Progenitor cell of endocrine pancreas (in vitro differentiated cells): ENCODE results near the gene BCL2L12. TPM values are rescaled to one million over a fixed set of nuclear protein-coding genes. Genes with fewer than 3 reads are reported as not detected.

Experiments used
- DNase-seq: peaks from one replicate; pipeline ENCODE4 v3.0.0; 2021; ENCODE audit warnings: low spot score; ENCODE audit not compliant: unreplicated experiment
- H3K27ac Mint-ChIP-seq: 2 replicates; pipeline ENCODE4 v1.8.0; 2021; ENCODE audit warnings: mild to moderate bottlenecking, moderate library complexity, mixed read lengths
- H3K27me3 Mint-ChIP-seq: 2 replicates; pipeline ENCODE4 v1.8.0; 2021; ENCODE audit warnings: mixed read lengths
- H3K36me3 Mint-ChIP-seq: 2 replicates; pipeline ENCODE4 v1.8.0; 2022; ENCODE audit warnings: mixed read lengths; ENCODE audit not compliant: insufficient read depth
- H3K4me1 Mint-ChIP-seq: 2 replicates; pipeline ENCODE4 v1.8.0; 2021; ENCODE audit warnings: low read depth, mixed read lengths
- H3K4me3 Mint-ChIP-seq: 2 replicates; pipeline ENCODE4 v1.8.0; 2021; ENCODE audit warnings: low read depth, mild to moderate bottlenecking, moderate library complexity, mixed read lengths
- H3K9me3 Mint-ChIP-seq: 2 replicates; pipeline ENCODE4 v1.8.0; 2021; ENCODE audit warnings: low read depth, mixed read lengths
- total RNA-seq: library from RNA; stranded (reverse); gene quantifications from 2 replicates; pipeline ENCODE4 v1.2.1, GENCODE V29; 2021
- TF ChIP-seq, protein P1 (sequence below): fragments of 200-600 bp; sonication (generic); IDR thresholded peaks from one replicate; pipeline ENCODE4 v1.5.0; 2021; ENCODE audit warnings: antibody characterized with exemption, mild to moderate bottlenecking; ENCODE audit not compliant: unreplicated experiment

BCL2L12 gene
- total RNA-seq, 1 donor from 2014 or later: 59.0 TPM

DNA sequence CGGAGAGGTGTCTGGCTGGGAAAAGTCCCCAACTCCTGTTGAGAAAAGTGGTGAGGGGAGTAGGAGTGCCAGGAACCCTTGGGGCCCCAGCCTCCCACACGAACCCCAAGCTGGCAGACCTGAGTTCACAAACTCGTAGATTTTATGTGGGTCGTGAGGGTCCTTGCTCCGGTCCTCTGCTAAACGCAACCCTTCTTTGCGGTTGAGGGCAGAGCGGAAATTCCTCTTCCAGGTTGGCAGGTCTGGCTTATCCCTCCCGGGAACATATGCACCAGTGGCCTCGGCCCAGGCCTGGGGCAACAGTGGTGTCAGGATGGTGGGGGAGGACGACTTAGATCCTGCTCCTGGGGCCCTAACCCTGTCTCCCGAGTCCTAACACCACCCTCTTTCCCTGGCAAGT lies 2.5 kb upstream of the BCL2L12 start:
- Mint-ChIP-seq H3K4me3 (no peak overlapping the region), H3K9me3 (no peaks in the 10 kb centered on the region), H3K4me1 (peaks cover 23% of the 10 kb centered on the region), H3K27ac (no peak overlapping the region), H3K36me3 (peaks cover 10% of the 10 kb centered on the region), H3K27me3 (no peaks in the 10 kb centered on the region)
- TF ChIP-seq, protein P1, sequence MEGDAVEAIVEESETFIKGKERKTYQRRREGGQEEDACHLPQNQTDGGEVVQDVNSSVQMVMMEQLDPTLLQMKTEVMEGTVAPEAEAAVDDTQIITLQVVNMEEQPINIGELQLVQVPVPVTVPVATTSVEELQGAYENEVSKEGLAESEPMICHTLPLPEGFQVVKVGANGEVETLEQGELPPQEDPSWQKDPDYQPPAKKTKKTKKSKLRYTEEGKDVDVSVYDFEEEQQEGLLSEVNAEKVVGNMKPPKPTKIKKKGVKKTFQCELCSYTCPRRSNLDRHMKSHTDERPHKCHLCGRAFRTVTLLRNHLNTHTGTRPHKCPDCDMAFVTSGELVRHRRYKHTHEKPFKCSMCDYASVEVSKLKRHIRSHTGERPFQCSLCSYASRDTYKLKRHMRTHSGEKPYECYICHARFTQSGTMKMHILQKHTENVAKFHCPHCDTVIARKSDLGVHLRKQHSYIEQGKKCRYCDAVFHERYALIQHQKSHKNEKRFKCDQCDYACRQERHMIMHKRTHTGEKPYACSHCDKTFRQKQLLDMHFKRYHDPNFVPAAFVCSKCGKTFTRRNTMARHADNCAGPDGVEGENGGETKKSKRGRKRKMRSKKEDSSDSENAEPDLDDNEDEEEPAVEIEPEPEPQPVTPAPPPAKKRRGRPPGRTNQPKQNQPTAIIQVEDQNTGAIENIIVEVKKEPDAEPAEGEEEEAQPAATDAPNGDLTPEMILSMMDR: no peak
- no peak for DNase-seq

DNA sequence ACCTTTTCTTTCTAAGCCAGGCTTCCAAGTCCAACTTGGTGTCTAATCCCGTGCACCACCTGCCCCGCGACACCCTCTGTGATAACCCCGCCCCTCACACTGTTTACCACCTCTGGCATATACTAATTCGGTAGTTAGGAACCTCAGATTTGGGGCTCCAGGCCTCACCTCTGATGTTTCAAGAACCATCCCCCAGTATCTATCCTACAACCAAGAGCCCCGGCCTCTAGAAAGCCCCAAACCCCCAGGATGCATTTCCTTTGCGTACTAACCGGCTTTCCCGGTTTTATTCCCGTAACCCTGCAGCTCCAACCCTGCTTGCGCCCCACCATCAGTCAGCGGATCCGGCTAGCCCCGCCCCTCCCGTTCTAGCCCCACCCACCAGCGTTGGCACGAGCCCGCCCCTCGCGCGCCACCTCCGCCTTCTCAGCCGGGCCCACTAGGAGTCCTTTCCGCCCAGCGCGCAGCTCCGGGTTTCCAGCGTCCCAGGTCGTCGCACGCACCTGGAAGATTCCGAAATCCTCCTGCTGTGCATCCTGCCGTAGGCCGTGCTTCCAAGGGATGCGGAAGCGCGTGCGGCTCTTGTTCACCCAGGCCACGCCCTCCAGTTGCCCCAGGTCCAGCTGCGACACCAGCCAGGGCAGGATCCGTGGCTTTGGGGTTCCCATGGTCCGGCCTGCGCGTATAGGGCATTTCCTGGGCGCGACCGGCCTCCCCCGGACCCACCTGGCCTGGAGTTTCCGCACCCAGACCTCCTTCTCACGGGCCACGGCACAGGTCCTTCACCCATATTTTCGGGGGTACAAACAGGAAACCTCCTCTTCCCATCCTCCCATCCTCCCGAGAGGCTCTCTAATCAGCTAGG lies 1.3 kb upstream of the BCL2L12 start:
- peak overlapping the region; percentile 97 for H3K27ac Mint-ChIP-seq
- H3K4me3 Mint-ChIP-seq: peak overlapping the region; percentile 95
- TF ChIP-seq, protein P1: peak; percentile 19
- H3K36me3 Mint-ChIP-seq: peaks cover 7% of the 10 kb centered on the region
- DNase-seq: peak; percentile 86
- no peaks in the 10 kb centered on the region for H3K9me3 Mint-ChIP-seq
- H3K4me1 Mint-ChIP-seq: peaks cover 23% of the 10 kb centered on the region
- no peaks in the 10 kb centered on the region for H3K27me3 Mint-ChIP-seq

DNA sequence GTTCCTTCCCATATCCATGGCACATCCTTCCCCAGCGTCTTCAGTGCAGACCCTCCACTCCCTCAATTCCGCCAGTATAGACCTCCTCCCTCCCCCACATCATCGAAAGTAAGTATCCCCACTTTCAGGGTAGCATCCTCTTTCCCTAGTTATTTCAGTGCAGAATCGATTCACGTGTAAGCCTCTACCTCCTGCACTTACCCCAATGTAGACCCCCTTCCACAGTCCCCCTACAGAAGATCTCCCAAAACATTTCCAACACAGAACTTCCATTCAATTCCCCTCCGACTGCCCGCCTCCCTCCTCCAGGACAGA lies 740 bp upstream of the BCL2L12 start:
- Mint-ChIP-seq H3K9me3 (no peaks in the 10 kb centered on the region), H3K36me3 (peaks cover 9% of the 10 kb centered on the region), H3K27ac (peak overlapping the region; percentile 97), H3K27me3 (no peaks in the 10 kb centered on the region), H3K4me1 (peaks cover 23% of the 10 kb centered on the region), H3K4me3 (peak overlapping the region; percentile 95)
- TF ChIP-seq, protein P1: no peak
- DNase-seq: no peak

DNA sequence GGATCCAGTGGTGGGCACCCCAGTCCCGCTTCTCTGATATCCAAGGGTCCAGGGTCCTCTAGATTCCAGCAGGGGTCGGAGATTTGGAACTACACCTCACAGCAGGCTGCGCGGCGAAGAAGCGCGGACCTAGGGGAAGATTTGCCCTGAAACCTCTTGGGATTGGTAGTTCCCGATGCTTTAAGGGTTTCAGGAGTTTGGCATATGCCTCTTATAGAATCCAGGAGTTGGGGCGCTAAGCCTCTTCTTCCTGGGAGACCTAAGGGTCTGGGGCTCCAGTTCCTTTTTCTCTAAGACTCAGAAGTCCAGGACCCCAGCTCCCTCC lies 349 bp downstream of the BCL2L12 start:
- TF ChIP-seq, protein P1: peak; percentile 25
- DNase-seq: no peak
- H3K9me3 Mint-ChIP-seq: no peaks in the 10 kb centered on the region
- peak overlapping the region; percentile 95 for H3K4me3 Mint-ChIP-seq
- H3K27ac Mint-ChIP-seq: peak overlapping the region; percentile 97
- peaks cover 5% of the 10 kb centered on the region for H3K36me3 Mint-ChIP-seq
- no peaks in the 10 kb centered on the region for H3K27me3 Mint-ChIP-seq
- peaks cover 23% of the 10 kb centered on the region for H3K4me1 Mint-ChIP-seq

DNA sequence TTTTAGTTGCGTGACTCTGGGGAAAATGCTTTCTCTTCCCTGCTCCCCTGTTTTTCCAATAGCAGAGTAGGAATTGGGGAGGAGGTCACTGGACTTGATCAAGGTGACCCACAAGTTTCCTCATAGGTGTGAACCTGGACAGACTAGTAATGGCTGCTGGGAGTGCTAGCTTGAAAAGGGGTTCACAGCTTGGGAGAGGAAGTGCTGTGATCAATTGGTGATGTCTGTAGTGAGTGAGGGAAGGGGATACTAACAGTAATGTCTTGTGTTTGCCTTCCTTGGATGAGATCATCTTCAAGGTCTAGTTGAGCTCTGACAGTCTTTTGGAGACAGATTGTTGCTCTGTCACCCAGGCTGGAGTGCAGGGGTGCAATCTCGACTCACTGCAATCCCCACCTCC lies 1.7 kb downstream of the BCL2L12 start:
- Mint-ChIP-seq H3K4me1 (peaks cover 31% of the 10 kb centered on the region), H3K27ac (peak overlapping the region; percentile 49), H3K9me3 (no peaks in the 10 kb centered on the region), H3K4me3 (peak overlapping the region; percentile 95), H3K36me3 (peaks cover 8% of the 10 kb centered on the region), H3K27me3 (no peaks in the 10 kb centered on the region)
- DNase-seq: no peak
- TF ChIP-seq, protein P1: no peak
